HEK293 (cell line): ENCODE measurements around the gene KAT7.

Experiments used
- BCL6B ChIP-seq: fragments of 450-650 bp; formaldehyde crosslinking; IDR thresholded peaks from 2 replicates; pipeline ENCODE4 v1.5.1; 2017; ENCODE audit warnings: missing biosample characterization, missing genetic modification characterization
- GLIS1 ChIP-seq: fragments of 450-650 bp; formaldehyde crosslinking; IDR thresholded peaks from 2 replicates; pipeline ENCODE4 v1.5.1; 2016; ENCODE audit warnings: missing biosample characterization, missing genetic modification characterization
- HOXC10 ChIP-seq: sonication (generic); formaldehyde crosslinking; IDR thresholded peaks from 2 replicates; pipeline ENCODE4 v1.8.1; 2023; ENCODE audit warnings: mild to moderate bottlenecking, missing genetic modification reagents
- IKZF3 ChIP-seq: fragments of 450-650 bp; IDR thresholded peaks from 2 replicates; pipeline ENCODE4 v1.5.0; 2018; ENCODE audit warnings: missing biosample characterization, mild to moderate bottlenecking, missing genetic modification characterization, moderate library complexity
- MEIS1 ChIP-seq: sonication (generic); formaldehyde crosslinking; IDR thresholded peaks from 2 replicates; pipeline ENCODE4 v1.8.1; 2022; ENCODE audit warnings: missing genetic modification reagents, mild to moderate bottlenecking, borderline replicate concordance
- MZF1 ChIP-seq: fragments of 450-650 bp; formaldehyde crosslinking; IDR thresholded peaks from 2 replicates; pipeline ENCODE4 v1.5.1; 2017; ENCODE audit warnings: missing biosample characterization, missing genetic modification characterization, borderline replicate concordance
- PBX3 ChIP-seq: sonication (generic); formaldehyde crosslinking; IDR thresholded peaks from 2 replicates; pipeline ENCODE4 v1.8.1; 2022; ENCODE audit warnings: mild to moderate bottlenecking, moderate library complexity, missing genetic modification reagents
- PRDM6 ChIP-seq: fragments of 450-650 bp; formaldehyde crosslinking; IDR thresholded peaks from 2 replicates; pipeline ENCODE4 v1.5.1; 2017; ENCODE audit warnings: missing biosample characterization, missing genetic modification characterization
- SP3 ChIP-seq: fragments of 450-650 bp; formaldehyde crosslinking; IDR thresholded peaks from 2 replicates; pipeline ENCODE4 v1.5.1; 2016; ENCODE audit warnings: missing biosample characterization, missing genetic modification characterization
- YY2 ChIP-seq: fragments of 450-650 bp; formaldehyde crosslinking; IDR thresholded peaks from 2 replicates; pipeline ENCODE4 v1.5.1; 2016; ENCODE audit warnings: missing biosample characterization, missing genetic modification characterization
- ZBTB1 ChIP-seq: fragments of 450-650 bp; formaldehyde crosslinking; IDR thresholded peaks from 2 replicates; pipeline ENCODE4 v1.5.1; 2016; ENCODE audit warnings: missing biosample characterization, missing genetic modification characterization
- ZBTB17 ChIP-seq: fragments of 450-650 bp; formaldehyde crosslinking; IDR thresholded peaks from 2 replicates; pipeline ENCODE4 v1.5.1; 2016; ENCODE audit warnings: missing biosample characterization, missing genetic modification characterization
- ZFP41 ChIP-seq: fragments of 450-650 bp; formaldehyde crosslinking; IDR thresholded peaks from 2 replicates; pipeline ENCODE4 v1.5.1; 2016; ENCODE audit warnings: missing biosample characterization, missing genetic modification characterization, borderline replicate concordance
- ZNF10 ChIP-seq: fragments of 450-650 bp; formaldehyde crosslinking; IDR thresholded peaks from 2 replicates; pipeline ENCODE4 v1.5.1; 2017; ENCODE audit warnings: missing biosample characterization, missing genetic modification characterization
- ZNF133 ChIP-seq: fragments of 450-650 bp; formaldehyde crosslinking; IDR thresholded peaks from 2 replicates; pipeline ENCODE4 v1.5.1; 2016; ENCODE audit warnings: missing biosample characterization, missing genetic modification characterization
- ZNF155 ChIP-seq: fragments of 450-650 bp; formaldehyde crosslinking; IDR thresholded peaks from 2 replicates; pipeline ENCODE4 v1.5.1; 2016; ENCODE audit warnings: missing biosample characterization, missing genetic modification characterization
- ZNF157 ChIP-seq: fragments of 450-650 bp; formaldehyde crosslinking; IDR thresholded peaks from 2 replicates; pipeline ENCODE4 v1.5.1; 2016; ENCODE audit warnings: missing biosample characterization, missing genetic modification characterization
- ZNF16 ChIP-seq: fragments of 450-650 bp; formaldehyde crosslinking; IDR thresholded peaks from 2 replicates; pipeline ENCODE4 v1.5.1; 2016; ENCODE audit warnings: low read depth, missing biosample characterization, missing genetic modification characterization
- ZNF169 ChIP-seq: fragments of 450-650 bp; formaldehyde crosslinking; IDR thresholded peaks from 2 replicates; pipeline ENCODE4 v1.5.1; 2016; ENCODE audit warnings: missing biosample characterization, missing genetic modification characterization
- ZNF175 ChIP-seq: fragments of 450-650 bp; formaldehyde crosslinking; IDR thresholded peaks from 2 replicates; pipeline ENCODE4 v1.5.1; 2016; ENCODE audit warnings: missing biosample characterization, missing genetic modification characterization
- ZNF18 ChIP-seq: fragments of 450-650 bp; formaldehyde crosslinking; IDR thresholded peaks from 2 replicates; pipeline ENCODE4 v1.5.1; 2016; ENCODE audit warnings: missing biosample characterization, missing genetic modification characterization
- ZNF223 ChIP-seq: fragments of 450-650 bp; formaldehyde crosslinking; IDR thresholded peaks from 2 replicates; pipeline ENCODE4 v1.5.1; 2016; ENCODE audit warnings: missing biosample characterization, missing genetic modification characterization
- ZNF266 ChIP-seq: fragments of 450-650 bp; formaldehyde crosslinking; IDR thresholded peaks from 2 replicates; pipeline ENCODE4 v1.5.1; 2016; ENCODE audit warnings: missing biosample characterization, missing genetic modification characterization, low read depth
- ZNF302 ChIP-seq: fragments of 450-650 bp; formaldehyde crosslinking; IDR thresholded peaks from 2 replicates; pipeline ENCODE4 v1.5.1; 2016; ENCODE audit warnings: missing biosample characterization, missing genetic modification characterization, low read depth
- ZNF341 ChIP-seq: fragments of 450-650 bp; formaldehyde crosslinking; IDR thresholded peaks from 2 replicates; pipeline ENCODE4; 2016; ENCODE audit warnings: low read depth, missing biosample characterization, missing genetic modification characterization
- ZNF391 ChIP-seq: fragments of 450-650 bp; formaldehyde crosslinking; IDR thresholded peaks from 2 replicates; pipeline ENCODE4 v1.5.1; 2016; ENCODE audit warnings: low read depth, missing biosample characterization, missing genetic modification characterization, borderline replicate concordance
- ZNF48 ChIP-seq: fragments of 450-650 bp; formaldehyde crosslinking; IDR thresholded peaks from 2 replicates; pipeline ENCODE4 v1.5.1; 2016; ENCODE audit warnings: missing biosample characterization, missing genetic modification characterization
- ZNF521 ChIP-seq: fragments of 450-650 bp; formaldehyde crosslinking; IDR thresholded peaks from 2 replicates; pipeline ENCODE4 v1.5.1; 2017; ENCODE audit warnings: missing biosample characterization, mild to moderate bottlenecking, missing genetic modification characterization
- ZNF549 ChIP-seq: fragments of 450-650 bp; IDR thresholded peaks from 2 replicates; pipeline ENCODE4 v1.5.1; 2018; ENCODE audit warnings: missing biosample characterization, missing genetic modification characterization, mild to moderate bottlenecking, inconsistent platforms, moderate library complexity
- ZNF560 ChIP-seq: fragments of 450-650 bp; formaldehyde crosslinking; IDR thresholded peaks from 2 replicates; pipeline ENCODE4 v1.5.1; 2017; ENCODE audit warnings: missing biosample characterization, missing genetic modification characterization, borderline replicate concordance
- ZNF792 ChIP-seq: fragments of 450-650 bp; formaldehyde crosslinking; IDR thresholded peaks from 2 replicates; pipeline ENCODE4 v1.5.1; 2016; ENCODE audit warnings: missing biosample characterization, missing genetic modification characterization
- ZNF830 ChIP-seq: fragments of 450-650 bp; IDR thresholded peaks from 2 replicates; pipeline ENCODE4 v1.5.0; 2018; ENCODE audit warnings: missing biosample characterization, missing genetic modification characterization, low read depth, mild to moderate bottlenecking, moderate library complexity
- ZNF837 ChIP-seq: fragments of 450-650 bp; formaldehyde crosslinking; IDR thresholded peaks from 2 replicates; pipeline ENCODE4 v1.5.1; 2016; ENCODE audit warnings: missing biosample characterization, missing genetic modification characterization
- ZSCAN4 ChIP-seq: fragments of 450-650 bp; formaldehyde crosslinking; IDR thresholded peaks from 2 replicates; pipeline ENCODE4 v1.5.1; 2017; ENCODE audit warnings: missing biosample characterization, missing genetic modification characterization

The KAT7 gene

GRCh38 chr17:49851387-49852291 lies 63.2 kb downstream of the KAT7 start (continued):
- TF ChIP-seq ZNF830 (tag by site-specific recombination) (no peak), ZNF560 (tag by site-specific recombination) (no peak), YY2 (no peak), ZNF18 (no peak), ZSCAN4 (peak; percentile 39; the same call in 1 of the 2 replicates), ZNF549 (no peak), ZNF223 (no peak), ZBTB1 (tag by site-specific recombination) (peak; percentile 95), ZNF521 (tag by site-specific recombination) (no peak), GLIS1 (tag by site-specific recombination) (peak; percentile 94), ZNF391 (tag by site-specific recombination) (peak; percentile 35; the same call in 1 of the 2 replicates), ZNF341 (tag by site-specific recombination) (no peak), MZF1 (tag by site-specific recombination) (0 out of 2 replicates have a peak, but pooled peaks have one; percentile 31), ZNF169 (no peak), PRDM6 (tag by site-specific recombination) (no peak), ZNF16 (tag by site-specific recombination) (no peak), ZNF155 (tag by site-specific recombination) (no peak), ZNF792 (tag by site-specific recombination) (peak; percentile 23; the same call in 1 of the 2 replicates), IKZF3 (tag by site-specific recombination) (0 out of 2 replicates have a peak, but pooled peaks have one; percentile 26), ZNF175 (tag by site-specific recombination) (no peak), BCL6B (tag by site-specific recombination) (no peak), HOXC10 (no peak), ZNF302 (no peak), ZNF266 (tag by site-specific recombination) (no peak), ZNF48 (tag by site-specific recombination) (no peak), PBX3 (CRISPR knock-in tag) (no peak), ZNF10 (tag by site-specific recombination) (peak; percentile 74; the same call in 1 of the 2 replicates), ZNF133 (no peak), SP3 (tag by site-specific recombination) (no peak), ZNF157 (tag by site-specific recombination) (no peak), ZNF837 (tag by site-specific recombination) (no peak), MEIS1 (CRISPR knock-in tag) (no peak), ZFP41 (tag by site-specific recombination) (no peak), ZBTB17 (tag by site-specific recombination) (peak; percentile 91)
